ENCODE data around the gene FUBP1. TPM values are rescaled to one million over a fixed set of nuclear protein-coding genes. Genes with fewer than 3 reads are reported as not detected.

Gene FUBP1
- total RNA-seq, 2 donors from 2014 or later = 73.8 to 118 TPM

DNA sequence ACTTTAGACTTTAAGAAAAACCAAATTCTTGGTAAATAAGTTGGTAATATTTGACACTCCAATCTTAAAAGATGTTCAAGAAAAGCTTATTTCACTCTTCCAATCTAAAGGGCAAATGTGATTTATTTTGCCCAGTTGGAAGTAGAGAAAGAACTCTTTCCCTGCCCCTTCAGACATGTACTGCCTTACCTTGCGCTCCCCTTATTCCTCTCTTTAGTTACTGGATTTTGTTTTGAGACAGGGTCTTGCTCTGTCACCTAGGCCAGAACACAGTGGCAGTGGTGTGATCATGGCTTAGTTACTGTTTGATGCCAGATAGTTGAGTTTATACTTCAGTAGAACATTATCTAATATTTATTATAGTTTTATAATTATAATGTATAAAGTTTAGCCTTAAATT lies 27.5 kb downstream of the FUBP1 start:
- Histone ChIP-seq H3K36me3 (peaks cover 26% of the 10 kb centered on the region), H3K9me3 (no peaks in the 10 kb centered on the region), H3K4me1 (ENCODE audit: control insufficient read depth in 1 of 2, low read depth in 2 of 2) (peaks cover 5 to 40% of the 10 kb centered on the region in 2 donors), H3K4me3 (no peak overlapping the region), H3K27ac (no peak overlapping the region), H3K27me3 (replicated peaks; ENCODE audit: insufficient read depth) (no peaks in the 10 kb centered on the region)
- ATAC-seq (ENCODE audit: insufficient number of reproducible peaks, low FRiP score, low read depth) (no peak), DNase-seq (ENCODE audit: low spot score) (no peak)
- TF ChIP-seq, protein P1, sequence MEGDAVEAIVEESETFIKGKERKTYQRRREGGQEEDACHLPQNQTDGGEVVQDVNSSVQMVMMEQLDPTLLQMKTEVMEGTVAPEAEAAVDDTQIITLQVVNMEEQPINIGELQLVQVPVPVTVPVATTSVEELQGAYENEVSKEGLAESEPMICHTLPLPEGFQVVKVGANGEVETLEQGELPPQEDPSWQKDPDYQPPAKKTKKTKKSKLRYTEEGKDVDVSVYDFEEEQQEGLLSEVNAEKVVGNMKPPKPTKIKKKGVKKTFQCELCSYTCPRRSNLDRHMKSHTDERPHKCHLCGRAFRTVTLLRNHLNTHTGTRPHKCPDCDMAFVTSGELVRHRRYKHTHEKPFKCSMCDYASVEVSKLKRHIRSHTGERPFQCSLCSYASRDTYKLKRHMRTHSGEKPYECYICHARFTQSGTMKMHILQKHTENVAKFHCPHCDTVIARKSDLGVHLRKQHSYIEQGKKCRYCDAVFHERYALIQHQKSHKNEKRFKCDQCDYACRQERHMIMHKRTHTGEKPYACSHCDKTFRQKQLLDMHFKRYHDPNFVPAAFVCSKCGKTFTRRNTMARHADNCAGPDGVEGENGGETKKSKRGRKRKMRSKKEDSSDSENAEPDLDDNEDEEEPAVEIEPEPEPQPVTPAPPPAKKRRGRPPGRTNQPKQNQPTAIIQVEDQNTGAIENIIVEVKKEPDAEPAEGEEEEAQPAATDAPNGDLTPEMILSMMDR (IDR thresholded peaks at IDR 0.05) = no peak

DNA sequence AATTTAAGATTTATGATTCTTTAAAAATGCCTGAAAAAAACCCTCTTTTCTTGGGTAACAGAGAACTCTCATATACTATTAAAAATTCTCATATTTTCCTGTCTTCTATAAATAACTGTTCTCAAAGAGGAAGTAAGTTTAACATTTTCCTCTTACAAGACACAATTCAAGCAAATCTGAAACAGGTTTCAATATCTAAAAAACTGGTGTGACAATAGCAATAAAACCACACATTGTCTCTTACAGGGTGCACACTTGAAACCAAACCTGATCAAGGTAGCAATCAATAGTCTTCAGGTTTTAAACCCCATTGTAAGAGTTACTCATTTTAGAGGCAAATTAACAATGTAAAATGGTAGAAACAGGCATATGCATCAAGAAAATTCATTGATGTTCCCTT lies 28.0 kb downstream of the FUBP1 start:
- no peak for ATAC-seq (ENCODE audit: insufficient number of reproducible peaks, low FRiP score, low read depth)
- H3K36me3 ChIP-seq = peaks cover 26% of the 10 kb centered on the region

DNA sequence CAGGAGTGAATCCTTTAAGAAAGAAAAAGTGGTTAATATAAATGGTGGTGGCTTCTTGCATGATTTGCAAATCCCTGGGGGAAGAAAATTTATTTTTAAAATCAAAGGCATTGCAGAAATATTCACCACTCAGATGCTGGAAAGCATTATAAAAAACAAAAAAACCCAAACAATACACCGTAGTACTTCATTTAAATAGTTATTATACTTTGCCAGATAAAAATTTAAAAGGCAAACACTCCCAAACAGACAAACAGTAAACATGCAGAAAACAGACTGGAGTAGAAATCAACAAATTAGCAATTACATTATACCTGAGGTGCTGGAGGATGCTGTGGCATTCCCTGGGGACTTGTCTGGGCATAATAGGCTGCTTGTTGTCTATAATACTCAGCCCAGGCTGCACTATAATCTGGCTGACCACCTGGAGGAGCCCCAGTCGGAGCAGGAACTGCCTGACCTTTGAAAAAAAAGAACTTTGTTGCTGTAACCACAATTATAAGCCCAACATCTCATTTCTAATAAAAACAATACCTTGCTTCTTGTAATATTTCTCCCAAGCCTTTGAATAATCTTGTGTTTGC lies 29.9 kb downstream of the FUBP1 start:
- Histone ChIP-seq H3K4me1 (ENCODE audit: control insufficient read depth in 1 of 2, low read depth in 2 of 2) (peaks cover 5 to 34% of the 10 kb centered on the region in 2 donors), H3K9me3 (no peaks in the 10 kb centered on the region), H3K27ac (no peak overlapping the region), H3K4me3 (no peak overlapping the region), H3K27me3 (replicated peaks; ENCODE audit: insufficient read depth) (no peaks in the 10 kb centered on the region), H3K36me3 (peaks cover 33% of the 10 kb centered on the region)
- TF ChIP-seq, protein P1 (IDR thresholded peaks at IDR 0.05) = no peak
- DNase-seq (ENCODE audit: low spot score) (no peak), ATAC-seq (ENCODE audit: insufficient number of reproducible peaks, low FRiP score, low read depth) (no peak)

More for the DNA sequence above, 28.0 kb downstream of the FUBP1 start:
- TF ChIP-seq, protein P1 (IDR thresholded peaks at IDR 0.05) = no peak
- Histone ChIP-seq H3K9me3 (no peaks in the 10 kb centered on the region), H3K27me3 (replicated peaks; ENCODE audit: insufficient read depth) (no peaks in the 10 kb centered on the region), H3K4me1 (ENCODE audit: control insufficient read depth in 1 of 2, low read depth in 2 of 2) (peaks cover 5 to 41% of the 10 kb centered on the region in 2 donors), H3K27ac (no peak overlapping the region), H3K4me3 (no peak overlapping the region)
- no peak for DNase-seq (ENCODE audit: low spot score)

DNA sequence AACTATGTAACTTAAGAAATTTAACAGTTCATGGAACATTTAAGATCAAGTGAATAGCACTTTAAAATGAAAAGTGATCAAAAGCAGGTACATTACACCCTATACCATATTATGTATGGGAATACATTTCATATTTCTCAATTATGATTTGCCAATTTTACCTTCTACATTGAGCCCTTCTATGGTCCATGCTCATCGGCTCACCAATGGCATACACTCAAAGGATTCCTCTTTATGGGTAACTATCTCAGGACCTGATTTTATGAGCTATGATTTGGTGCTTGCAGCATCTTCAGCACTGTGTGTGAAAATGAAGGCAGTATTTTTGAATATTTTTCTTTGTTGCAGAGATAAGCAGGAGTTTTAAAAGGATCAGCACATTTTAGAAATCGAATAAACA lies 33.5 kb downstream of the FUBP1 start:
- Histone ChIP-seq H3K4me1 (ENCODE audit: control insufficient read depth in 1 of 2, low read depth in 2 of 2) (peaks cover 3 to 42% of the 10 kb centered on the region in 2 donors), H3K36me3 (peaks cover 42% of the 10 kb centered on the region)

DNA sequence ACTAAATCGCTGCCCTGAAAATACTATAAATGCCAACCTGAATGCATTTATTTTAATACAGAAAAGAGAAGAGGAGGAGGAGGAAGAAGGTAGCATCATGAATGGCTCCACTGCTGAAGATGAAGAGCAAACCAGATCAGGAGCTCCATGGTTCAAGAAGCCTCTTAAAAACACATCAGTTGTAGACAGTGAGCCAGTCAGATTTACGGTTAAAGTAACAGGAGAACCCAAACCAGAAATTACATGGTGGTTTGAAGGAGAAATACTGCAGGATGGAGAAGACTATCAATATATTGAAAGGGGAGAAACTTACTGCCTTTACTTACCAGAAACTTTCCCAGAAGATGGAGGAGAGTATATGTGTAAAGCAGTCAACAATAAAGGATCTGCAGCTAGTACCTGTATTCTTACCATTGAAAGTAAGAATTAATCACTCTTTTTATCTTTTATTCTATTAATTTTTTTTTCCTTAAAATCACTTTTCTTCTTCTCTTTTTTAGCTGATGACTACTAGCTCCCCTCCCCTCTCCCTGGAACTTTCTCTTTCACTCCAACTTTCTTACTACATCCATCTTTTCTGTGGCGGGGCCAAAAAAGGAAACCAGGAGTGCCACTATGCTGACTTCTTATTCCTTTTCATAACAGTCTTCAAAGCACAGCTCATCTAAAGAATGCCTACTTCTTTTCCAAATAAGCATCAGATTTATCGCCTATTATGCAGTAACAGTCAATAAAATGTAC lies 36.3 kb downstream of the FUBP1 start:
- Histone ChIP-seq H3K4me3 (no peak overlapping the region), H3K36me3 (peaks cover 41% of the 10 kb centered on the region), H3K4me1 (ENCODE audit: control insufficient read depth in 1 of 2, low read depth in 2 of 2) (peaks cover 0 to 19% of the 10 kb centered on the region in 2 donors), H3K27ac (no peak overlapping the region), H3K27me3 (replicated peaks; ENCODE audit: insufficient read depth) (no peaks in the 10 kb centered on the region), H3K9me3 (no peaks in the 10 kb centered on the region)
- TF ChIP-seq, protein P1 (IDR thresholded peaks at IDR 0.05) = no peak
- no peak for DNase-seq (ENCODE audit: low spot score)
- no peak for ATAC-seq (ENCODE audit: insufficient number of reproducible peaks, low FRiP score, low read depth)

More for the DNA sequence above, 33.5 kb downstream of the FUBP1 start:
- TF ChIP-seq, protein P1 (IDR thresholded peaks at IDR 0.05) = no peak
- H3K4me3 ChIP-seq = no peak overlapping the region
- H3K27me3 ChIP-seq (replicated peaks; ENCODE audit: insufficient read depth) = no peaks in the 10 kb centered on the region
- no peak for ATAC-seq (ENCODE audit: insufficient number of reproducible peaks, low FRiP score, low read depth)
- no peaks in the 10 kb centered on the region for H3K9me3 ChIP-seq
- DNase-seq (ENCODE audit: low spot score) = no peak
- H3K27ac ChIP-seq = no peak overlapping the region
